Endothelial cell of umbilical vein (primary cell): Measurements from ENCODE around the gene TOR1A. TPM values are rescaled to one million over a fixed set of nuclear protein-coding genes. Genes with fewer than 3 reads are reported as not detected.

Experiments used
- BruUV-seq: library from RNA; stranded (reverse); fragments of 400-500 nt; replicated peaks from 2 replicates; lab custom pipeline; 2021; lab: Mats Ljungman, UMichigan
- CTCF ChIA-PET: fragments of 300-600, 350-600 bp; sonication (Branson Sonifier 250); formaldehyde crosslinking; loops from one replicate; lab custom pipeline; 2021; ENCODE audit warnings: antibody characterized with exemption, inconsistent platforms; lab: Charles Lee
- POLR2A ChIA-PET: fragments of 300-600, 350-600 bp; sonication (Branson Sonifier 250); formaldehyde crosslinking; loops from one replicate; lab custom pipeline; 2021; ENCODE audit warnings: antibody characterized with exemption, inconsistent platforms; lab: Charles Lee
- DNase-seq: peaks from one replicate; pipeline ENCODE4 v3.0.0-alpha.2; 2011; ENCODE audit warnings: low read depth, low spot score
- FAIRE-seq: peaks from 2 replicates; lab custom pipeline; 2011; peaks lifted over from hg19 to GRCh38; lab: Jason Lieb, UNC
- H2AFZ ChIP-seq: 2 replicates; pipeline ENCODE4 v1.6.0; 2012; ENCODE audit warnings: low read depth, low read length, control low read depth, inconsistent platforms
- H3K27ac ChIP-seq: 2 replicates; pipeline ENCODE4 v1.5.1; 2011; ENCODE audit warnings: low read depth, mild to moderate bottlenecking, control low read depth, low read length, moderate library complexity; ENCODE audit not compliant: insufficient read depth
- H3K27me3 ChIP-seq, 2 experiments: 2 replicates each; pipeline versions ENCODE4 v1.6.0 to v1.6.1; 2011; ENCODE audit warnings: low read length in 2 of 2, mixed read lengths in 1 of 2; ENCODE audit not compliant: control insufficient read depth in 2 of 2, insufficient read depth in 2 of 2
- H3K36me3 ChIP-seq, 2 experiments: 2 replicates in 1 of 2; 3 replicates in 1 of 2; pipeline ENCODE4 v1.5.1; 2011; ENCODE audit warnings: low read length in 2 of 2, mild to moderate bottlenecking in 1 of 2, moderate library complexity in 1 of 2; ENCODE audit not compliant: control insufficient read depth in 2 of 2, insufficient read depth in 2 of 2; ENCODE audit errors: extremely low read depth in 1 of 2
- H3K4me1 ChIP-seq: 3 replicates; pipeline ENCODE4 v1.5.1; 2011; ENCODE audit warnings: mild to moderate bottlenecking, low read length; ENCODE audit not compliant: control insufficient read depth, insufficient read depth; ENCODE audit errors: extremely low read depth
- H3K4me2 ChIP-seq: 2 replicates; pipeline ENCODE4 v1.6.1; 2011; ENCODE audit warnings: low read length, control low read depth, mixed read lengths; ENCODE audit not compliant: insufficient read depth
- H3K4me3 ChIP-seq, 3 experiments: fragments of 200-600 bp in 1 of 3; sonication (generic), shearing (Covaris generic) in 1 of 3; replicated peaks in 1 of 3; 2 replicates each; pipeline ENCODE4 v1.5.1; 2011 to 2016; ENCODE audit warnings: control low read depth in 3 of 3, low read length in 3 of 3, mild to moderate bottlenecking in 2 of 3, inconsistent platforms in 1 of 3, low read depth in 1 of 3, moderate library complexity in 1 of 3; ENCODE audit not compliant: insufficient read depth in 1 of 3
- H3K79me2 ChIP-seq: 2 replicates; pipeline ENCODE4 v1.6.0; 2012; ENCODE audit warnings: low read length, inconsistent platforms; ENCODE audit not compliant: control insufficient read depth, insufficient read depth
- H3K9ac ChIP-seq: replicated peaks from 2 replicates; pipeline ENCODE3; 2011; ENCODE audit warnings: low read length, control low read depth; ENCODE audit not compliant: insufficient read depth; ENCODE audit errors: extremely low read depth
- H3K9me1 ChIP-seq: replicated peaks from 3 replicates; pipeline ENCODE4 v1.6.0; 2011; ENCODE audit warnings: mild to moderate bottlenecking, low read length; ENCODE audit not compliant: control insufficient read depth, insufficient read depth; ENCODE audit errors: extremely low read depth
- H3K9me3 ChIP-seq: replicated peaks from 2 replicates; pipeline ENCODE4 v1.5.1; 2012; ENCODE audit warnings: low read length, inconsistent platforms; ENCODE audit not compliant: control insufficient read depth, insufficient read depth
- H4K20me1 ChIP-seq: replicated peaks from 2 replicates; pipeline ENCODE3; 2011; ENCODE audit warnings: mild to moderate bottlenecking, low read length; ENCODE audit not compliant: control insufficient read depth, insufficient read depth; ENCODE audit errors: extremely low read depth
- CTCF ChIP-seq, 2 donors: IDR thresholded peaks; 1 replicate in 1 of 2; 2 replicates in 1 of 2; pipeline ENCODE4 v1.5.1; 2011; ENCODE audit warnings: low read length in 2 of 2, mild to moderate bottlenecking in 2 of 2, moderate library complexity in 2 of 2, control low read depth in 1 of 2, inconsistent platforms in 1 of 2, low read depth in 1 of 2; ENCODE audit not compliant: insufficient read depth in 1 of 2; ENCODE audit errors: extremely low read depth in 1 of 2
- EZH2 ChIP-seq: IDR thresholded peaks from 2 replicates; pipeline ENCODE4 v1.6.1; 2012; ENCODE audit warnings: borderline replicate concordance, low read depth, mild to moderate bottlenecking, moderate library complexity, low read length, inconsistent platforms; ENCODE audit not compliant: severe bottlenecking
- FOS ChIP-seq: IDR thresholded peaks from 2 replicates; pipeline ENCODE4 v1.6.1; 2011; ENCODE audit warnings: mild to moderate bottlenecking, low read length, moderate library complexity, borderline replicate concordance; ENCODE audit not compliant: insufficient read depth
- GATA2 ChIP-seq: IDR thresholded peaks from 2 replicates; pipeline ENCODE4 v1.7.0; 2011; ENCODE audit warnings: low read depth, mild to moderate bottlenecking, moderate library complexity, mixed read lengths, low read length; ENCODE audit not compliant: insufficient read length, insufficient read depth
- JUN ChIP-seq: IDR thresholded peaks from 2 replicates; pipeline ENCODE4 v1.6.1; 2011; ENCODE audit warnings: borderline replicate concordance, low read depth; ENCODE audit not compliant: insufficient read length, insufficient read depth
- MYC ChIP-seq: IDR thresholded peaks from one replicate; pipeline ENCODE4 v1.6.1; 2011; ENCODE audit warnings: mild to moderate bottlenecking, low read depth, low read length
- POLR2A ChIP-seq: IDR thresholded peaks from 2 replicates; pipeline ENCODE4 v1.6.1; 2012; ENCODE audit warnings: low read depth, mild to moderate bottlenecking, control low read depth, low read length
- POLR2AphosphoS5 ChIP-seq: IDR thresholded peaks from 2 replicates; pipeline ENCODE4 v1.6.1; 2012; ENCODE audit warnings: low read depth, mild to moderate bottlenecking, control low read depth, low read length, moderate library complexity; ENCODE audit not compliant: insufficient read depth
- dilution Hi-C: fragments of 300-500 bp; cut with MboI; formaldehyde crosslinking; loops from one replicate; pipeline ENCODE4 v1.15.0; 2019; ENCODE audit warnings: low sequenced_read_pairs; ENCODE audit not compliant: extremely low pct_ligation_motif_present
- intact Hi-C: fragments of 100-400 bp; cut with micrococcal nuclease; formaldehyde crosslinking; loops from one replicate; pipeline ENCODE4 v1.10.0; 2022
- polyA plus RNA-seq, 4 experiments: library from polyadenylated mRNA; depleted of rRNA in 3 of 4; stranded (reverse) in 3 of 4; unstranded in 1 of 4; fragments of >200 nt; gene quantifications; 2 replicates each; pipeline versions ENCODE4 v1.2.1 to v1.2.3, GENCODE V29; 2011 to 2012; ENCODE audit warnings: missing spikeins in 1 of 4
- total RNA-seq: library from RNA; stranded (reverse); gene quantifications from 2 replicates; pipeline ENCODE4 v1.2.3, GENCODE V29; 2021
- TF ChIP-seq, protein P1 (sequence below): IDR thresholded peaks from 2 replicates; pipeline ENCODE4 v1.6.1; 2011; ENCODE audit not compliant: insufficient read depth, insufficient read length

Gene TOR1A
- total and polyA plus RNA-seq, 2 donors (not counting 3 experiments of a cell fraction or from before 2014, with no cell fraction given) = 57.8 to 89.8 TPM

DNA sequence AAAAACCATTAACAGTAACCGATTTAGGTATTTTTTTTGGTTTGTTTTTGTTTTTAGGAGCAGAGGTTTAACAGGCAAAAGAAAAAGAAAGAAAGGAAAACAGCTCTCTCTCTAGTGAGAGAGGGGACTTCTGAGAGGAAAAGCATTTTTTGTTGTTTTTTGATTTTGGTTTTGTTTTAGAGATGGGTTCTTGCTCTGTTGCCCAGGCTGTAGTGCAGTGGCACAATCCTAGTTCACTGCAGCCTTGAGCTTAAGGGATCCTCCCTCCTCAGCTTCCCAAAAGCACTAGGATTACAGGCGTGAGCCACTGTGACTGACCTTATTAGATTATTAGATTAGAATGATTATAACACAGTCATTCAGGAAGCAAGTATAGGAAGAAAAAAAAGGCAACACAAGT lies 21.4 kb upstream of the TOR1A start:
- Histone ChIP-seq H3K9me1 (no peaks in the 10 kb centered on the region), H2AFZ (no peak overlapping the region), H4K20me1 (no peaks in the 10 kb centered on the region), H3K27me3 (no peaks in the 10 kb centered on the region), H3K4me1 (peaks cover 2% of the 10 kb centered on the region), H3K9me3 (no peaks in the 10 kb centered on the region), H3K4me3 (no peak overlapping the region), H3K79me2 (no peaks in the 10 kb centered on the region), H3K27ac (no peak overlapping the region), H3K9ac (no peak overlapping the region), H3K36me3 (peaks cover 0 to 3% of the 10 kb centered on the region in 2 experiments), H3K4me2 (no peak overlapping the region)
- intact Hi-C loops = no loop called here
- no TSS peak for BruUV-seq
- FAIRE-seq (no peak), DNase-seq (no peak)
- POLR2A ChIA-PET = no interaction called here
- dilution Hi-C loops = no loop called here
- CTCF ChIA-PET = no interaction called here
- TF ChIP-seq CTCF (IDR thresholded peaks at IDR 0.05; ENCODE audit: extremely low read depth in 1 of 2, insufficient read depth in 1 of 2, low read depth in 1 of 2, low read length in 2 of 2) (no peak), FOS (no peak), POLR2A (no peak), EZH2 (no peak), JUN (no peak), MYC (no peak), GATA2 (no peak), POLR2AphosphoS5 (no peak)
- TF ChIP-seq, protein P1, sequence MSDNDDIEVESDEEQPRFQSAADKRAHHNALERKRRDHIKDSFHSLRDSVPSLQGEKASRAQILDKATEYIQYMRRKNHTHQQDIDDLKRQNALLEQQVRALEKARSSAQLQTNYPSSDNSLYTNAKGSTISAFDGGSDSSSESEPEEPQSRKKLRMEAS = no peak
